Measurements from ENCODE around the gene SEMA7A.

GRCh38 chr15:74426404-74427281 is 7.1 kb downstream of the SEMA7A start:
- no peak for TF ChIP-seq CTCF (IDR thresholded peaks at IDR 0.05)
- TF ChIP-seq EP300 (IDR thresholded peaks at IDR 0.05) = no peak

Data from tibial nerve (tissue), 4 donors.